GM18858 (cell line): ENCODE measurements around the gene HPD.

Experiments used
- ATAC-seq: cut with Tn5 transposase; IDR thresholded peaks from one replicate; pipeline ENCODE4 v1.9.1; 2021; ENCODE audit not compliant: unreplicated experiment

The HPD gene

DNA sequence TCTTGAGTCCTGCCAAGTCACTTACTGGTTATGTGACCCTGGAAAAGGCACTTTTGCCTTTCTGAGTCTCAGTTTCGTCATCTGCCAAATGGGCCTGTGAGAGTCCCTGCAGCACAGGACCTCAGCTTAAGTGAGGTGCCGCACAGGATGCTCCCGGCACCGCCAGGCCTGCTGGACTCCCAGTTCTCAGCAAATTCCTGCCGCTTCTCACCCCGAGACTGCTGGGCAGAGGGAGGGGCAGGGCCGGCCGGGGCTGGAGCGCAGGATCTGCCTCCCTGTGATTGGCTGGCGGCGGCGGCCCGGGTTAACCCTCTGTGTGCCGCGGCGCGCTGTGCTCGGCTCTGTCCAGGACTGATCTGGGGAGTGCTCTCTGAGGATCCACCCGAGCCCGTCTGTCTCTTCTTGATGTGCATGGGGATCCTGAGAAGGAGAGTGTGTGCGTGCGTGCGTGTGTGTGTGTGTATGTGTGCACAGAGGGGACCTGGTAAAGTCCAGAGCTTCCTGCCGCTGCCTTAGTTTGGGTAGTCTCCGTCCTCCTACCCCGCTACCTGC is 46.3 kb downstream of the HPD start:
- no peak for ATAC-seq

DNA sequence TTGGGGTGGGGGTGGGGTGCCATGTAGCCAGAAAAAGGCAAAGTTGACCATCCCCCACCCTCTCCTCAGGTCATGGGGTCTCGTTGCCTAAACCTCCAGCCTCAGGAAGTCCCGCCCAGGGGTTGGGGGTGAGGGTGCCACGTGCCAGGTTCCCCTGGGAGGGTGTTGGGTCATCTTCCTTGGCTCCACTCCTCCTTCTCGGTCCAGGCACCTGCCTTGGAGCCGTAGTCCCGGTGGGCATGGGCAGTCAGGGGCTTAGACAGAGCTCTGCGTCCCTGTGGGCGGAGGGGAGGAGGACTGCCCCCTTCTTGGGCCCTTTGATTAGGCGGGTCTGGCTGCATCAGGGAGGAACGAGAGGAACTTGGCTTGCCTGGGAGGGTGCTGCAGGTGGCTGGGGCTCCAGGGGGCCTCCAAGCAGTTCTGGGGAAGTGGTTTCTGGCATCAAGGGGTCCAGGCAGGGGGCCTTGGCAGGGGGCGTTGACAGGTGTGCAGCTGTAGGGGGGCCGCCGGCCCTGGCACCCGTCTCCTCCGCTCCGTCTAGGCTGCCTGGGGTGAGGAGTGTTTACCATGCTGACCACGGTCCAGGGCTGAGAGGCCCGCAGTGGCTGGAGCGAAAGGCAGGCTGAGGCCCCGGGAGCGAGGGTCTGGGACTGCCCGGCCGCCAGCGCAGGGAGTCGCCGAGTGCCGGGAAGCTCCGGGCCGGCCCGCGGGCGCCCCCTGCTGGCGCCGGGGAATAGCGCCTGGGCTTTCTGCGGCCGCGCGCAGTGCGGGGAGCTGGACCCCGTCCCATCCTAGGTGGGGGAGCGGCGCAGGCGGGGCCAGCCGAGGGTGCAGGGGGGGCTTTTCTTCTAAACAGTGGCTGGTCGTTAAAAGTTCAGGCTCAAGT is 47.0 kb downstream of the HPD start:
- ATAC-seq, result peak; percentile 40

DNA sequence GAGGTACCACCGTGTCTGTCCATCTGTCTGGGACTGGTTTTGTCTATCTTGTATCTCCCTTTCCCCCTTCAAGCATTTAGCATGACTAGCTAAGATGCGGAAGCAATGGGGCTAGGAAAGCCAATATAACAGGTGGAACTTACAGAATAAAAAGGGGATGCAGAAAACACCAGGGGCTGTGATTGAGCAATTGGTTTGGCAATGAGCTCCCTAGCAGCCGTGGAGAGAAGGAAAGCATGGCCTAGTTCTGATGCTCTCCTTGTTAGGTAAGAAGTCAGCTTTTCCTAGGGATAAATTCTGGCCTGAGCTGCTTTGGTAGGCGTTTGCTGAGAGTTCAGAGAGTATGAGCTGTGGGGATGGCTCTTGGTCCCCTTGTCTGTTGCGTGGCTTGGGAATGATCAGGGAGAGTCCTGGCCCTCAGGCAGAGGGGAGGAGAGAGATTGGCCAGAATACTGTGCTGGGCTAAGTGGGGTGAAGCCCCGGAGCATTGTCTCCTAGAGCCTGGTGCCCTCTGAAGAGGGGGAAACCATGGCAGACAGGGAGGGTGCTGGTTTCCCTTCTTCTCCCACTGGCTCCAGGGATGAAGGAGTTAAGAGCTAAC is 47.7 kb downstream of the HPD start:
- no peak for ATAC-seq

DNA sequence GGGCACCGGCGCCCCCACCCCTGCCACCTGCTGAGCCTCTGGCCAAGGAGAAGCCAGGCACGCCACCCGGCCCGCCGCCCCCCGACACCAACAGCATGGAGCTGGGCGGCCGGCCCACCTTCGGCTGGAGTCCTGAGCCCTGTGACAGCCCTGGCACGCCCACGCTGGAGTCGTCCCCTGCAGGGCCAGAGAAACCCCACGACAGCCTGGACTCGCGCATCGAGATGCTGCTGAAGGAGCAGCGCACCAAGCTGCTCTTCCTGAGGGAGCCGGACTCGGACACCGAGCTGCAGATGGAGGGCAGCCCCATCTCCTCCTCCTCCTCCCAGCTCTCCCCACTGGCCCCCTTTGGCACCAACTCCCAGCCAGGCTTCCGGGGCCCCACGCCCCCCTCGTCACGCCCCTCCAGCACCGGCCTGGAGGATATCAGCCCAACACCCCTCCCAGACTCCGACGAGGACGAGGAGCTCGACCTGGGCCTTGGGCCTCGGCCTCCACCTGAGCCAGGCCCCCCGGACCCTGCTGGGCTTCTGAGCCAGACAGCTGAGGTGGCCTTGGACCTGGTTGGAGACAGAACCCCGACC is 48.3 kb downstream of the HPD start:
- ATAC-seq, result no peak

GRCh38 chr12:121809712-121810116 is 48.9 kb downstream of the HPD start:
- ATAC-seq, result no peak

- ATAC-seq, result no peak
Observed at GRCh38 chr12:121808623-121809022, 50.0 kb downstream of the HPD start.

DNA sequence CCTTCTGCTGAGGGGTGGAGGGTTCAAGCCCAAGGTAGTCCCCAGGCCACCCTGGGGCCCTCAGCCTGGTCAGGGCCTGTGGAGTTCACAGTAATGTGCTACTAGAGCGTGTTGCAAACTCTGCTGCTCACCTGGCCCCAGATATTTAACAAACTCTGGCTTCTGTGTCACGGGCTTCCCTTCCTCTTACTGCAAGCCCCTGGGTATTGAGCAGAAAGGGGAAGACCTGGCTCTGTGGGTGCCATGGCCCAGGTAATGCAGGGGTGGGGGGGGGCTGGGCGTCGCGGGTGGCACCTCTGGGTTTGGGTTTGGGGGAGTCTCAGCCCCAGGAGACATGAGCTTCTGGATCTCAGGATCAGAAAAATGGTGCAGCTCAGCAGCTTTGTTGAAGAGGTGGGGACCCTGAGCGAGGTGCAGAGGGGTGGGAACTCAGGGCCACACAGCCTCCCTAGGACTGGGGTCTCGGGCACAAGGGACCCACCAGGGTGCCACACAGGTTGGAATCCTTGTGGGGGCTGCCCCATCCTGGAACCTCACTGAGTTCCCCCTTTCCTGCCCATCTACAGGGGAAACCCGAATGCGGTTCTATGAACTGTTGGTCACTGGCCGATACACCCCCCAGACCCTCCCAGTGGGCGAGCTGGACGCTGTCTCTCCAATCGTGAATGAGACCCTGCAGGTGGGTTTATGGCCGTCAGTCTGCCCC is 50.9 kb downstream of the HPD start:
- no peak for ATAC-seq

DNA sequence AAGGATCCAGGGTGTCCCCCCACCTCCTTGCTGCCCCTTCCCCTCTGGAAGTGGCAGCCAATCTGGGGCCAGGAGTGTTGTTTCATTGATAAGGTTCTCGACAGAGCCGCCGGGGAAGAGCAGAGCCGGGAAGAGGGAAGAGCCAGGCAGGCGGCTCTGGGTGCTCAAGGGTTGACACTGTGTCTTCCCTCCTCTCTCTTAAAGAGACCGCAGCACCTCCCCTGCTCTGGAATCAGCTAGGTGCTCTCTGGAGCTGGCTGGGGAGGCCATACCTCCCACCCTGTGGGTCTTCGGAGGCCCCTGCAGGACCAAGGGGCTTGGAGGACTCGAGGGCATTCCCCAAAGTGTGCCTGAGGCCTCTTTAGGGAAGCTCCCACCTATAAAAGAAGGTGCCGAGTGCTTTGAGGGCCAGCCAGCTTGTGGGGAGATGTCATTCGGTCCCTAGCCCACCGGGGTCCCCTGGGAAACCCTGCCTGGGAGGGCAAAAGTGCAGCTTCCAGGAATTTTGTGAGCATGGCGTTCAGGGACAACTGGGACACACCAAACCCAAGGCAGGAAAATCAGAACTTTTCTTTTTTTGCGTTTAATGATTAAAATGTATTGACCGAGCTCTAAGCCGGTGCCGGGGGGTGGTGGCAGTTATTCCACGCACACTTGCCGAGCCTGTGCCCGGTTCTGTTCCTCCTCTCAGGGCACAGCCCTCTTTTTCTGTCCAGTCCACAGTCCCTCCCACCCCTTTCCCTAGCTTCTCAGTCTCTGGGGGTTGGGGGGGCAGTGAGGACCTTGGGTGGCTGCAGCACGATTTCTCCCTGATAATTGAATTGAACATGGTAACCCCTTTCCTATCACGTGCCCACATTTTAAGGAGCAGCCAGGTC is 51.9 kb downstream of the HPD start:
- no peak for ATAC-seq

DNA sequence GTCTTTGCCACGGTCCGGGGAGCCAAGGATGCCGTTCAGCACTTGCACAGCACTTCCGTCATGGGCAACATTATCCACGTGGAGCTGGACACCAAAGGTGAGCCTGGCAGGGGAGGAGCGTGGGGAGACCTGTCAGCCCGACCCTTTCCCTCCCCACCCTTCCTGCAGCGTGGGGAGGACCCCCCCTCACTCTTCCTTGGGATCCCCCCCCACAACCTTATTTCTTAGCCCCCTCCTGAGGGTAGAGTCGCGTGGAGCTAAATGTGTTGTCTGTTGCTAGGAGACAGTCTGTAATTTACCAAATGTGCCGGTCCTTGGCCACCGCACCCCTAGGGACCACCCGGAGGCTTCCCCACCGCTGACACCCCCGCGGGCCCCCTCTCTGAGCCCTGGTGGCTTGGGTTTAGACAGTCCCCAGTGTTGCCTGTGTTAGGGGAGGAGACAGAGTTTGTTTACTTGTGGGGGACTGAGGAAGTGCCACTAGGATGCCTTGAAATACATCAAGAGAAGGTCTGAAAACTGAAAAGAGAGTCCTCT is 52.6 kb downstream of the HPD start:
- ATAC-seq, result no peak

- ATAC-seq, result no peak
Observed at GRCh38 chr12:121805171-121806008, 53.3 kb downstream of the HPD start.

DNA sequence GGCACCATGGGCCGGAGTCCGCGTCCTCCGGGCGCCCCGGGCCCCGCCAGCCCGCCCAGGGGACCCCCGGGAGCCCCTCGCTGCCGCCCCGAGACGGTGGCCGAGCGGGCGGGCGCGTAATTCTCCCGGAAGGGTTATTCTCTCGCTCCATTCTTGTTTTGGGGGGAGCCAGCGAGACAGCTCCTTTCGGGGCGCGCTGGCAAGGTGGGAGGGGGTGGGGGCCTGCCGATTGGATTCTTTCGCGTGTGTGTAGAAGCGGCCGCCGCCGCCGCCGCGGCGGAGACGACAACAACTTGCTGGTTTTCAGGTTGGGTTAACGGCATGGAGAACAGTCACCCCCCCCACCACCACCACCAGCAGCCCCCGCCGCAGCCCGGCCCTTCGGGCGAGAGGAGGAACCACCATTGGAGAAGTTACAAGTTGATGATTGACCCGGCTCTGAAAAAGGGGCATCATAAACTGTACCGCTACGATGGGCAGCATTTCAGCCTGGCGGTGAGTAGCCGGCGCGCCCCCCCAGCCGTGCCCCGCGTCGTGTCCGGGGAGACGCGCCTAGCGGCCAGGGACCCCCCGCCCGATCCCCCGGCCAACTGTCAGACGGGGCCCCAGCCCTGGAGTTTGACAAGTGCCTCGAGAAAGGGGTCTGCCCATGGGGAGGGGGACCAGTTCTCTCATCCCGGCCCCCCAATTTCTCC is 54.1 kb downstream of the HPD start:
- ATAC-seq, result no peak

DNA sequence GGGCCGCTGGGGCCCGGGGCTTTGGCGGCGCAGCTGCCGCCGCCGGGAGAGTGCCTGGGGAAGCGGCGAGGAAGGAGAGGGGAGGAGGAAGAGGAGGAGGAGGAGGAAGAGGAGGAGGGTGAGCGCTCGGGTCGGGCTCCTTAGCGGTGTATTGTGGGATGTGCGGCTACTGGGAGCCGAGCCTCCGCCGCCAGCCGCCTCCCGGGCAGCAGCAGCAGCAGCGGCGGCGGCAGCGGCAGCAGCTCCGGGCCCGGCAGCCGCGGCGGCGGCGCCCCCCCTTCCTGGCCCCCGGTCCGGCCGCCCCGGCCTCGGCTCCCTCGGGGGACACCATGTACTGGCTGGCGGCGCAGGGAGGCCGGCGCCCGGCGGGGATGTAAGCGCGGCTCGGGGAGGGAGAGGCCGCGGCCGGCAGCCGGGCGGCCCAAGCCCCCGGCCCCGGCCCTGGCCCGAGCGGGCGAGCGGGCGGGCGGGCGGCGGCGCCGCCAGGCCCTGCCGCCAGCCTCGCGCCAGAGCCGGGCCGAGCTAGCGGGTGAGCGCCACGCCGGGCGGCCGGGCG is 54.7 kb downstream of the HPD start, which contains the start of gene SETD1B:
SETD1B (plus strand) TSS at position 149 of the 556 bp plus-strand sequence. CDS start 729 bp downstream, outside the sequence.
- no peak for ATAC-seq

DNA sequence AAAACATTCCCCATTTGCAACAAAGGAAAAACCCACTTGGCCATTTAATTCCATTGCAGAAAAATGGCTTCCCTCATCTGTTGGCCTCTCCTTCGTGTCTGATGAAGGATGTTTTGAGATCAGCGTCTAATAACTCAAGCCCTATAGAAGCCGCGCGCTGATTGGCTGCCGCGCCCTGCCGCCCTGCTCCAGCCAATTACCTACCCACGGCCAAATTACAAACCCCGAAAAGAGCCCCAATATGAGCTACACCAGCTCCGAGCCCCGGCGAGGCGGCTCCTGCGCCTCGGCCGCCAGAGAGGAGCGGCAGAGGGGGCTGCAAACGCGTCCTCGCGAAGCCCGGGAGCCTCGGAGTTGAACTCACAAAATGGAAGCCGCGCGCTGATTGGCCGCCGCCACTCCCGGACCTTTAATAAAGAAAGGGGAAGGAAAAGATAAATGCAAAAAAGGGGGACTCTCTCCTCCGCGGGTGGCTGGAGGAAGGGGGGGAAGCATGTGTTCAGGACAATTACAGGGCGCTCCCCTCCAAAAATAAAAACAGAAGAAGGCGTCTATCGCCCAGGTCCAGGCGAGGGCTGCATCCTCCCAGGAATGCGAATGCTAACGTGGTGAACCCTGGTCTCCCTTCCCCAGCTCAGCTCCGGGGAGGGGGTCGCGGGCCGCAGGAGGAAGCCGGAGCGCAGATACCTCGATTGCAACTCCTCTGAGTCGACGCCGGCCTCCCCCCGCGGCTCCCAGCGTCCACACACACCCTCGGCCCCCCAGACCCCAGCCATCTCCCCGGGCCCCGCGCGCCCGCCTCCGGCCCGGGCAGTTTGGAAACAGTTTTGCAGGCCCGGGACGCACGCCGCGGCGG is 55.6 kb downstream of the HPD start:
- no peak for ATAC-seq

- no peak for ATAC-seq
Observed at GRCh38 chr12:121802485-121802842, 56.2 kb downstream of the HPD start.

DNA sequence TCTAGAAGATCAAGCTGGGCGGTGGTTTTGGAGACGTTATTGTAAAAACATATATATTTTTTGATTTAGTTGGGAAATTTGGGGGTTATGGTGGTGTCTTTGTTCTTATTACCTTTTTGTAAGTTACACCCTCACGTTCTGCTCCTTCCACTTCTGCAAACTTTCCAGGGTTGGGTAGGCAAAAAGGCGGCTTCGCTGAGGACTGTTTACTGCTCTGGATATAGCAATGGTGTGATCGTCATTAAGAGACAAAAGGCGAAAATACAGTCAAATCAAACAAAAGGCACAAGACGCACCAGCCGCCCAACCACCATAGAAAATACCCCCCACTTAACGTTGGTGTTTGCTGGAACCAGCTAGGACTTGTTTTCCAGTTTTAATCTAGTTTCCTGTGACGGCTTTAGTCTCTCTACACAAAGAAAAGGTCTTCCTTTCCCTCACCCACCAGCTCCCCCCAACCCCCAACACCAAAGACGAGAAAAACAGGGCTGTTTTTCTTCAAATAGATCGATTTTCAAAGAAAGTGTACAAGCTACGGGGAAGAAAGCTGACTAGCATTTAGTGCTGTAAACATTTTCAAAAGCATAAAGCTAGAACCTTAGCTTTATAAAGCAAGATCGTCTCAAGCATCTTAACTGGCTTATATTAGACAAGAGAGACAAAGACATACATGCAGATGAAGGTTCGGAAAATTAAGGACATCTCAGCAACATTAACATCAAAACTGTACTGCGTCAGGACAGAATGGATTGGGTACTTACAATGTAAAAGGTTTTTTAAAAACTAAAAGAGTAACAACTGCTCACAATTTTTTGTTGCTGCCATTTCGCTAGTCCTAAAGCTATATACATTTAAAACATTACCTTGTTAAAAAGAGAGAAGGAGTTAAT is 56.8 kb downstream of the HPD start:
- ATAC-seq, result no peak
